GM23338 (cell line): ENCODE results near the gene C12orf43.
A peak's percentile ranks its signal among the peaks of the same experiment; 100 is the strongest.

Source experiments
- CTCF ChIP-seq, 2 experiments: fragments of 200-600 bp in 1 of 2; sonication (generic) in 1 of 2; conservative IDR thresholded peaks; 2 replicates each; pipeline versions ENCODE4 v1.5.1 to v1.6.1; 2016 to 2017; ENCODE audit warnings: antibody characterized with exemption in 2 of 2, low read depth in 2 of 2, mild to moderate bottlenecking in 2 of 2, moderate library complexity in 1 of 2
- EZH2 ChIP-seq: fragments of 200-600 bp; sonication (generic); IDR thresholded peaks from one replicate; pipeline ENCODE4 v1.8.0; 2017; ENCODE audit warnings: antibody characterized with exemption, mild to moderate bottlenecking, low read depth; ENCODE audit not compliant: unreplicated experiment
- EZH2phosphoT487 ChIP-seq: fragments of 200-600 bp; sonication (generic); IDR thresholded peaks from one replicate; pipeline ENCODE4 v1.8.1; 2018; ENCODE audit warnings: antibody characterized with exemption; ENCODE audit not compliant: unreplicated experiment
- JUNB ChIP-seq: IDR thresholded peaks from one replicate; pipeline ENCODE4 v1.6.1; 2016; ENCODE audit warnings: antibody characterized with exemption; ENCODE audit not compliant: unreplicated experiment
- POLR2AphosphoS5 ChIP-seq: IDR thresholded peaks from 2 replicates; pipeline ENCODE4 v1.6.1; 2016; ENCODE audit warnings: antibody characterized with exemption, low read depth
- TF ChIP-seq, protein P1 (sequence below): IDR thresholded peaks from one replicate; pipeline ENCODE4 v1.6.1; 2018; ENCODE audit warnings: antibody characterized with exemption; ENCODE audit not compliant: unreplicated experiment

DNA sequence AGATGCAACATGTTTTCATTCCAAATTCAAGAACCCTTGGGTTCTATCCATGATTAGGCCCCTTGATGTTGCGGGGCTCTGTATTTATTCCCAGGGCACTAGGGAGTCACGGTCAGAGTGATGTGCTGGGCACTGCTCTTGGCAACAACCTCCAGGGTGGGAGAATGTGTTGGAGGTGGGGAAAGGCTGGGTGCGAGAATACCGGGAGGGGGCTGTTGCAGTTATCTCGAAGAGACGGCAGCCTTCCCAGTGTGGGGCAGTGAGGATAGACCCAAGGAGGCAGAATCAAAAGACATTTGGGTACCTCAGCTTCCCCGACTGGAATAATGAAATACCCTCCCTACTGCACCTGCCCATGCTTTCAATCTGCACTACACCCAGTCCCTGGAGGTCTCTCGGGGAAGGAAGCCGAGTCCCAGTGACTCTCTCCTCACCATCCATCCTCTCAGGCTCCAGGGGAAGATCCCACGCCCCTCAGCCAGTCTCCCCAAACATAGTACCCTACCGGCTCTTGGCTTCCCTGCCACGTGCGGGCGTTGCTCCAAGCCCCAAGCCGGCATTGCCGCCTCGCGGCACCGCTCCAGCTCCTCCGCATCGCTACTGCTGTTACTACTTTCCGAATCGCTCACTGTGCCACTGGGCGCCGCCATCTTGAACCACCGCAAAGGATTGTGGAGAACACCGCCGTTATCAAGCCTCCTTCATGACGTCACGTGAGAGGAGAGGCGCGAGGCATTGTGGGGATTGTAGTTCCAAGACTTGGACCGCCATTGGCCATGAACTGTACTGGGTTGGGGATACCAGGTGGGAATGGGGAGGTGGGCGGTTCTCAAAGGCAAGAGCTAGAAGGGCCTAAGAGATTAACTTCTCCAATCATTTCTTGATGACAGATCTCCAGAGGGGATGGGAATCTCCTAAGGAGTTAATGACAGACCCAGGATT is at the start of gene C12orf43:
- no peak for TF ChIP-seq CTCF (conservative IDR thresholded peaks at IDR 0.05; ENCODE audit: low read depth in 2 of 2)
- TF ChIP-seq EZH2: no peak
- no peak for TF ChIP-seq EZH2phosphoT487
- peak; percentile 79 for TF ChIP-seq POLR2AphosphoS5
- TF ChIP-seq, protein P1, sequence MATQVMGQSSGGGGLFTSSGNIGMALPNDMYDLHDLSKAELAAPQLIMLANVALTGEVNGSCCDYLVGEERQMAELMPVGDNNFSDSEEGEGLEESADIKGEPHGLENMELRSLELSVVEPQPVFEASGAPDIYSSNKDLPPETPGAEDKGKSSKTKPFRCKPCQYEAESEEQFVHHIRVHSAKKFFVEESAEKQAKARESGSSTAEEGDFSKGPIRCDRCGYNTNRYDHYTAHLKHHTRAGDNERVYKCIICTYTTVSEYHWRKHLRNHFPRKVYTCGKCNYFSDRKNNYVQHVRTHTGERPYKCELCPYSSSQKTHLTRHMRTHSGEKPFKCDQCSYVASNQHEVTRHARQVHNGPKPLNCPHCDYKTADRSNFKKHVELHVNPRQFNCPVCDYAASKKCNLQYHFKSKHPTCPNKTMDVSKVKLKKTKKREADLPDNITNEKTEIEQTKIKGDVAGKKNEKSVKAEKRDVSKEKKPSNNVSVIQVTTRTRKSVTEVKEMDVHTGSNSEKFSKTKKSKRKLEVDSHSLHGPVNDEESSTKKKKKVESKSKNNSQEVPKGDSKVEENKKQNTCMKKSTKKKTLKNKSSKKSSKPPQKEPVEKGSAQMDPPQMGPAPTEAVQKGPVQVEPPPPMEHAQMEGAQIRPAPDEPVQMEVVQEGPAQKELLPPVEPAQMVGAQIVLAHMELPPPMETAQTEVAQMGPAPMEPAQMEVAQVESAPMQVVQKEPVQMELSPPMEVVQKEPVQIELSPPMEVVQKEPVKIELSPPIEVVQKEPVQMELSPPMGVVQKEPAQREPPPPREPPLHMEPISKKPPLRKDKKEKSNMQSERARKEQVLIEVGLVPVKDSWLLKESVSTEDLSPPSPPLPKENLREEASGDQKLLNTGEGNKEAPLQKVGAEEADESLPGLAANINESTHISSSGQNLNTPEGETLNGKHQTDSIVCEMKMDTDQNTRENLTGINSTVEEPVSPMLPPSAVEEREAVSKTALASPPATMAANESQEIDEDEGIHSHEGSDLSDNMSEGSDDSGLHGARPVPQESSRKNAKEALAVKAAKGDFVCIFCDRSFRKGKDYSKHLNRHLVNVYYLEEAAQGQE: no peak
- TF ChIP-seq JUNB: no peak
